ENCODE data around the gene HSF5. TPM values are rescaled to one million over a fixed set of nuclear protein-coding genes. Genes with fewer than 3 reads are reported as not detected.
A peak's percentile ranks its signal among the peaks of the same experiment; 100 is the strongest.

HSF5 gene
- total RNA-seq, 4 donors from 2014 or later: 0.28 to 0.83 TPM; not detected in 2

- no peaks in the 10 kb centered on the region for H3K27me3 ChIP-seq
- H3K4me3 ChIP-seq: no peak overlapping the region
- no peaks in the 10 kb centered on the region for H3K4me1 ChIP-seq
- no peaks in the 10 kb centered on the region for H3K36me3 ChIP-seq
- H3K9me3 ChIP-seq: no peaks in the 10 kb centered on the region
- DNase-seq: no peak
- no peak for TF ChIP-seq POLR2A (IDR thresholded peaks at IDR 0.05)
- no peak for TF ChIP-seq CTCF (IDR thresholded peaks at IDR 0.05)
- H3K27ac ChIP-seq: no peak overlapping the region
Measured at GRCh38 chr17:58446086-58446485, 42.1 kb downstream of the HSF5 start.

- H3K4me1 ChIP-seq: no peaks in the 10 kb centered on the region
- H3K27me3 ChIP-seq: no peaks in the 10 kb centered on the region
- no peaks in the 10 kb centered on the region for H3K9me3 ChIP-seq
- H3K4me3 ChIP-seq: no peak overlapping the region
- H3K36me3 ChIP-seq: no peaks in the 10 kb centered on the region
- H3K27ac ChIP-seq: no peak overlapping the region
- TF ChIP-seq POLR2A (IDR thresholded peaks at IDR 0.05): no peak
- no peak for TF ChIP-seq CTCF (IDR thresholded peaks at IDR 0.05)
- no peak for DNase-seq
Measured at GRCh38 chr17:58436805-58437239, 51.4 kb downstream of the HSF5 start.

- H3K9me3 ChIP-seq: no peaks in the 10 kb centered on the region
- no peak for DNase-seq
- H3K4me1 ChIP-seq: no peaks in the 10 kb centered on the region
- no peak for TF ChIP-seq POLR2A (IDR thresholded peaks at IDR 0.05)
- TF ChIP-seq CTCF (IDR thresholded peaks at IDR 0.05): no peak
- no peak overlapping the region for H3K27ac ChIP-seq
- no peaks in the 10 kb centered on the region for H3K27me3 ChIP-seq
- H3K36me3 ChIP-seq: no peaks in the 10 kb centered on the region
- H3K4me3 ChIP-seq: no peak overlapping the region
Measured at GRCh38 chr17:58436245-58436644, 52.0 kb downstream of the HSF5 start.

- Histone ChIP-seq H3K4me3 (no peak overlapping the region), H3K27me3 (no peaks in the 10 kb centered on the region), H3K4me1 (no peaks in the 10 kb centered on the region), H3K9me3 (no peaks in the 10 kb centered on the region), H3K36me3 (no peaks in the 10 kb centered on the region), H3K27ac (no peak overlapping the region)
- TF ChIP-seq CTCF (IDR thresholded peaks at IDR 0.05) (peak in 1 of 6 experiments; percentile 10), POLR2A (IDR thresholded peaks at IDR 0.05) (no peak)
- DNase-seq: no peak
Measured at GRCh38 chr17:58432806-58433573, 55.2 kb downstream of the HSF5 start.

GRCh38 chr17:58427807-58428206, 60.4 kb downstream of the HSF5 start:
- DNase-seq: no peak

More at GRCh38 chr17:58427807-58428206, 60.4 kb downstream of the HSF5 start:
- no peaks in the 10 kb centered on the region for H3K4me1 ChIP-seq
- H3K36me3 ChIP-seq: no peaks in the 10 kb centered on the region
- TF ChIP-seq CTCF (IDR thresholded peaks at IDR 0.05): no peak
- TF ChIP-seq POLR2A (IDR thresholded peaks at IDR 0.05): no peak
- H3K27ac ChIP-seq: no peak overlapping the region
- H3K27me3 ChIP-seq: no peaks in the 10 kb centered on the region
- H3K4me3 ChIP-seq: no peak overlapping the region
- H3K9me3 ChIP-seq: no peaks in the 10 kb centered on the region

Data from Peyer's patch (tissue), 4 donors.